HL-60 (cell line): ENCODE results near the gene MTX3.

Source experiments
- DNase-seq, 2 experiments: peaks; one replicate each; pipeline ENCODE4 v3.0.0-alpha.2; 2010 to 2020; ENCODE audit warnings: low read depth in 1 of 2, low spot score in 1 of 2
- H3K27ac ChIP-seq: fragments of 250-450 bp; sonication (Bioruptor Pico); replicated peaks from 2 replicates; pipeline ENCODE4 v1.5.1; 2020; ENCODE audit warnings: mild to moderate bottlenecking, moderate library complexity
- H3K27me3 ChIP-seq: fragments of 250-450 bp; sonication (Bioruptor Pico); 2 replicates; pipeline ENCODE4 v1.5.1; 2021; ENCODE audit warnings: mild to moderate bottlenecking, moderate library complexity; ENCODE audit not compliant: insufficient read depth, poor library complexity, severe bottlenecking
- H3K4me3 ChIP-seq: replicated peaks from 2 replicates; pipeline ENCODE4 v1.5.1; 2011; ENCODE audit warnings: mild to moderate bottlenecking, control low read depth, low read length; ENCODE audit not compliant: insufficient read depth
- CTCF ChIP-seq: IDR thresholded peaks from one replicate; pipeline ENCODE4 v1.5.1; 2011; ENCODE audit warnings: low read length, control low read depth, inconsistent platforms; ENCODE audit not compliant: insufficient read depth
- GABPA ChIP-seq: IDR thresholded peaks from 2 replicates; pipeline ENCODE4 v1.6.1; 2012; ENCODE audit warnings: low read depth
- POLR2AphosphoS5 ChIP-seq: IDR thresholded peaks from 2 replicates; pipeline ENCODE4 v1.6.1; 2012; ENCODE audit warnings: low read depth
- SPI1 ChIP-seq: IDR thresholded peaks from 2 replicates; pipeline ENCODE4 v1.6.1; 2012; ENCODE audit warnings: low read depth, mild to moderate bottlenecking, borderline replicate concordance
- long read RNA-seq: library from polyadenylated mRNA; unstranded; transcript quantifications from one replicate; pipeline ENCODE4 v2.0.0, GENCODE V29; 2020
- TF ChIP-seq, protein P1 (sequence below): IDR thresholded peaks from 2 replicates; pipeline ENCODE4 v1.6.1; 2012; ENCODE audit warnings: low read depth; ENCODE audit not compliant: insufficient replicate concordance

Gene MTX3
- long read RNA-seq: 0 reads

GRCh38 chr5:79990598-79991507, at the start of gene MTX3:
Gene MTX3 (minus strand): TSS chr5:79991262. CDS start chr5:79991238, 24 bp downstream.
- Histone ChIP-seq H3K4me3 (no peak within 1 kb of the TSS), H3K27ac (no peak within 1 kb of the TSS), H3K27me3 (no peaks in the 10 kb centered on the region)
- no peak for TF ChIP-seq GABPA
- TF ChIP-seq POLR2AphosphoS5: no peak
- TF ChIP-seq, protein P1, sequence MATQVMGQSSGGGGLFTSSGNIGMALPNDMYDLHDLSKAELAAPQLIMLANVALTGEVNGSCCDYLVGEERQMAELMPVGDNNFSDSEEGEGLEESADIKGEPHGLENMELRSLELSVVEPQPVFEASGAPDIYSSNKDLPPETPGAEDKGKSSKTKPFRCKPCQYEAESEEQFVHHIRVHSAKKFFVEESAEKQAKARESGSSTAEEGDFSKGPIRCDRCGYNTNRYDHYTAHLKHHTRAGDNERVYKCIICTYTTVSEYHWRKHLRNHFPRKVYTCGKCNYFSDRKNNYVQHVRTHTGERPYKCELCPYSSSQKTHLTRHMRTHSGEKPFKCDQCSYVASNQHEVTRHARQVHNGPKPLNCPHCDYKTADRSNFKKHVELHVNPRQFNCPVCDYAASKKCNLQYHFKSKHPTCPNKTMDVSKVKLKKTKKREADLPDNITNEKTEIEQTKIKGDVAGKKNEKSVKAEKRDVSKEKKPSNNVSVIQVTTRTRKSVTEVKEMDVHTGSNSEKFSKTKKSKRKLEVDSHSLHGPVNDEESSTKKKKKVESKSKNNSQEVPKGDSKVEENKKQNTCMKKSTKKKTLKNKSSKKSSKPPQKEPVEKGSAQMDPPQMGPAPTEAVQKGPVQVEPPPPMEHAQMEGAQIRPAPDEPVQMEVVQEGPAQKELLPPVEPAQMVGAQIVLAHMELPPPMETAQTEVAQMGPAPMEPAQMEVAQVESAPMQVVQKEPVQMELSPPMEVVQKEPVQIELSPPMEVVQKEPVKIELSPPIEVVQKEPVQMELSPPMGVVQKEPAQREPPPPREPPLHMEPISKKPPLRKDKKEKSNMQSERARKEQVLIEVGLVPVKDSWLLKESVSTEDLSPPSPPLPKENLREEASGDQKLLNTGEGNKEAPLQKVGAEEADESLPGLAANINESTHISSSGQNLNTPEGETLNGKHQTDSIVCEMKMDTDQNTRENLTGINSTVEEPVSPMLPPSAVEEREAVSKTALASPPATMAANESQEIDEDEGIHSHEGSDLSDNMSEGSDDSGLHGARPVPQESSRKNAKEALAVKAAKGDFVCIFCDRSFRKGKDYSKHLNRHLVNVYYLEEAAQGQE: no peak
- TF ChIP-seq SPI1: no peak
- TF ChIP-seq CTCF: no peak
- DNase-seq: no peak

GRCh38 chr5:80039650-80040049, 48.6 kb upstream of the MTX3 start:
- peaks cover 3% of the 10 kb centered on the region for H3K27me3 ChIP-seq
- no peak overlapping the region for H3K27ac ChIP-seq
- no peak for DNase-seq
- TF ChIP-seq POLR2AphosphoS5: no peak
- TF ChIP-seq SPI1: no peak
- TF ChIP-seq GABPA: no peak
- TF ChIP-seq CTCF: no peak
- TF ChIP-seq, protein P1: no peak
- no peak overlapping the region for H3K4me3 ChIP-seq

DNA sequence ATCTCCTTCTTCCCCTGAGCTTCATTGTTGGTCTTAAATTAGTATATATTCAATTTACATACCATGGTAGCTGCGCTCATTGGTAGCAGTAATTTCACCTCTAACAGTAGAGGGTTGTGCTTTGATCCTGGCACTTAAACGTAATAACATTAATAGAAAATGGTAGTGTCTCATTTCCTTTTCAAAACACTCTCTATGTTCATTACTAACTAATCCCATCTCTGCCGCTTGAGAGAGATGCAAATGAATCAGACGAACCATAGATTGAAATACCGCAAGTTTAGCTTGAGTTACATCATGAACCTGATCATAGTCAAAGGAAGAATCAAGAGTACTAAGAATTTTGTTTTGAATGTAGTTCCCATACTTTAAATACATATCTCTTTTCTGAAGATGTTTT, 46.3 kb upstream of the MTX3 start:
- peaks cover 8% of the 10 kb centered on the region for H3K27me3 ChIP-seq

More for the DNA sequence above, 46.3 kb upstream of the MTX3 start:
- H3K4me3 ChIP-seq: no peak overlapping the region
- TF ChIP-seq SPI1 (no peak), CTCF (no peak), POLR2AphosphoS5 (no peak)
- H3K27ac ChIP-seq: no peak overlapping the region
- DNase-seq: no peak
